Rectal smooth muscle tissue (tissue), 1 donor: ENCODE results near the gene ELP2.
A peak's percentile ranks its signal among the peaks of the same experiment; 100 is the strongest.

Experiments
- H3K27ac ChIP-seq: one replicate; pipeline ENCODE4 v1.7.0; 2013; ENCODE audit warnings: low read depth, low read length, inconsistent platforms
- H3K27me3 ChIP-seq: one replicate; pipeline ENCODE4 v1.7.0; 2013; ENCODE audit warnings: low read length; ENCODE audit not compliant: control insufficient read depth, insufficient read depth
- H3K36me3 ChIP-seq: one replicate; pipeline ENCODE4 v1.7.0; 2013; ENCODE audit warnings: low read length; ENCODE audit not compliant: control insufficient read depth, insufficient read depth
- H3K4me1 ChIP-seq: one replicate; pipeline ENCODE4 v1.7.0; 2013; ENCODE audit warnings: low read length; ENCODE audit not compliant: control insufficient read depth, insufficient read depth
- H3K4me3 ChIP-seq: one replicate; pipeline ENCODE4 v1.7.0; 2013; ENCODE audit warnings: low read length
- H3K9ac ChIP-seq: one replicate; pipeline ENCODE4 v1.7.0; 2013; ENCODE audit warnings: low read length

The ELP2 gene

GRCh38 chr18:36128530-36128870, 1.2 kb upstream of the ELP2 start:
- Histone ChIP-seq H3K27ac (no peak overlapping the region), H3K4me1 (peaks cover 10% of the 10 kb centered on the region), H3K9ac (no peak overlapping the region), H3K27me3 (no peaks in the 10 kb centered on the region), H3K4me3 (peak overlapping the region; percentile 99), H3K36me3 (peaks cover 2% of the 10 kb centered on the region)

GRCh38 chr18:36128907-36129299, 796 bp upstream of the ELP2 start:
- peak overlapping the region; percentile 96 for H3K27ac ChIP-seq
- peak overlapping the region; percentile 99 for H3K4me3 ChIP-seq
- H3K9ac ChIP-seq = peak overlapping the region; percentile 19
- no peaks in the 10 kb centered on the region for H3K27me3 ChIP-seq
- H3K4me1 ChIP-seq = peaks cover 10% of the 10 kb centered on the region
- H3K36me3 ChIP-seq = peaks cover 2% of the 10 kb centered on the region

GRCh38 chr18:36130039-36130831, 536 bp downstream of the ELP2 start:
- Histone ChIP-seq H3K27ac (peak overlapping the region; percentile 96), H3K4me3 (peak overlapping the region; percentile 99), H3K27me3 (no peaks in the 10 kb centered on the region), H3K36me3 (peaks cover 2% of the 10 kb centered on the region), H3K9ac (peak overlapping the region; percentile 91), H3K4me1 (peaks cover 10% of the 10 kb centered on the region)

- Histone ChIP-seq H3K9ac (no peak overlapping the region), H3K27ac (no peak overlapping the region), H3K4me1 (peaks cover 10% of the 10 kb centered on the region), H3K4me3 (peak overlapping the region; percentile 99), H3K36me3 (no peaks in the 10 kb centered on the region), H3K27me3 (no peaks in the 10 kb centered on the region)
Measured at GRCh38 chr18:36130883-36131653, 1.4 kb downstream of the ELP2 start.

- no peak overlapping the region for H3K4me3 ChIP-seq
- H3K4me1 ChIP-seq = peaks cover 10% of the 10 kb centered on the region
- no peak overlapping the region for H3K27ac ChIP-seq
- H3K36me3 ChIP-seq = no peaks in the 10 kb centered on the region
- H3K9ac ChIP-seq = no peak overlapping the region
- H3K27me3 ChIP-seq = no peaks in the 10 kb centered on the region
Measured at GRCh38 chr18:36131692-36132483, 2.2 kb downstream of the ELP2 start.

GRCh38 chr18:36132756-36133155, 3.1 kb downstream of the ELP2 start:
- peaks cover 9% of the 10 kb centered on the region for H3K4me1 ChIP-seq
- H3K9ac ChIP-seq = no peak overlapping the region
- H3K27me3 ChIP-seq = no peaks in the 10 kb centered on the region

GRCh38 chr18:36135264-36135663, 5.6 kb downstream of the ELP2 start:
- H3K36me3 ChIP-seq = peaks cover 10% of the 10 kb centered on the region
- no peak overlapping the region for H3K4me3 ChIP-seq
- peaks cover 4% of the 10 kb centered on the region for H3K4me1 ChIP-seq
- H3K9ac ChIP-seq = no peak overlapping the region
- no peaks in the 10 kb centered on the region for H3K27me3 ChIP-seq
- H3K27ac ChIP-seq = no peak overlapping the region

More at GRCh38 chr18:36132756-36133155, 3.1 kb downstream of the ELP2 start:
- Histone ChIP-seq H3K4me3 (no peak overlapping the region), H3K27ac (no peak overlapping the region), H3K36me3 (peaks cover 2% of the 10 kb centered on the region)

- H3K4me1 ChIP-seq = no peaks in the 10 kb centered on the region
- no peak overlapping the region for H3K27ac ChIP-seq
- H3K36me3 ChIP-seq = peaks cover 14% of the 10 kb centered on the region
- H3K4me3 ChIP-seq = no peak overlapping the region
- no peaks in the 10 kb centered on the region for H3K27me3 ChIP-seq
- H3K9ac ChIP-seq = no peak overlapping the region
Measured at GRCh38 chr18:36139245-36139644, 9.5 kb downstream of the ELP2 start.

- no peak overlapping the region for H3K27ac ChIP-seq
- H3K36me3 ChIP-seq = peaks cover 24% of the 10 kb centered on the region
- no peak overlapping the region for H3K9ac ChIP-seq
- no peaks in the 10 kb centered on the region for H3K27me3 ChIP-seq
- H3K4me1 ChIP-seq = no peaks in the 10 kb centered on the region
- no peak overlapping the region for H3K4me3 ChIP-seq
Measured at GRCh38 chr18:36141576-36141975, 11.9 kb downstream of the ELP2 start.

GRCh38 chr18:36142751-36143150, 13.1 kb downstream of the ELP2 start:
- Histone ChIP-seq H3K27me3 (no peaks in the 10 kb centered on the region), H3K4me1 (no peaks in the 10 kb centered on the region), H3K4me3 (no peak overlapping the region), H3K27ac (no peak overlapping the region), H3K9ac (no peak overlapping the region), H3K36me3 (peaks cover 24% of the 10 kb centered on the region)

GRCh38 chr18:36143391-36143790, 13.7 kb downstream of the ELP2 start:
- Histone ChIP-seq H3K4me3 (no peak overlapping the region), H3K27ac (no peak overlapping the region), H3K9ac (no peak overlapping the region), H3K27me3 (no peaks in the 10 kb centered on the region), H3K4me1 (no peaks in the 10 kb centered on the region), H3K36me3 (peaks cover 24% of the 10 kb centered on the region)

GRCh38 chr18:36149514-36150289, 20.0 kb downstream of the ELP2 start:
- Histone ChIP-seq H3K4me3 (no peak overlapping the region), H3K9ac (no peak overlapping the region), H3K4me1 (no peaks in the 10 kb centered on the region), H3K27me3 (no peaks in the 10 kb centered on the region), H3K27ac (no peak overlapping the region), H3K36me3 (peaks cover 23% of the 10 kb centered on the region)
